Activated T-helper 1 cell treated with anti-CD3 and anti-CD28 coated beads, Interleukin-2, amount 50 U/mL, for 16 hours (primary cell): ENCODE results near the gene HIPK3.
"Not testable (repeated sequence)": the region's sequence is repeated elsewhere in the genome, so short reads cannot be mapped to it uniquely, and the experiment has no call there.

Experiments used
- DNase-seq, 2 donors: peaks; one replicate each; pipeline ENCODE4 v3.0.0-alpha.2; 2020; ENCODE audit warnings: low read depth in 1 of 2, low spot score in 1 of 2

Gene HIPK3

DNA sequence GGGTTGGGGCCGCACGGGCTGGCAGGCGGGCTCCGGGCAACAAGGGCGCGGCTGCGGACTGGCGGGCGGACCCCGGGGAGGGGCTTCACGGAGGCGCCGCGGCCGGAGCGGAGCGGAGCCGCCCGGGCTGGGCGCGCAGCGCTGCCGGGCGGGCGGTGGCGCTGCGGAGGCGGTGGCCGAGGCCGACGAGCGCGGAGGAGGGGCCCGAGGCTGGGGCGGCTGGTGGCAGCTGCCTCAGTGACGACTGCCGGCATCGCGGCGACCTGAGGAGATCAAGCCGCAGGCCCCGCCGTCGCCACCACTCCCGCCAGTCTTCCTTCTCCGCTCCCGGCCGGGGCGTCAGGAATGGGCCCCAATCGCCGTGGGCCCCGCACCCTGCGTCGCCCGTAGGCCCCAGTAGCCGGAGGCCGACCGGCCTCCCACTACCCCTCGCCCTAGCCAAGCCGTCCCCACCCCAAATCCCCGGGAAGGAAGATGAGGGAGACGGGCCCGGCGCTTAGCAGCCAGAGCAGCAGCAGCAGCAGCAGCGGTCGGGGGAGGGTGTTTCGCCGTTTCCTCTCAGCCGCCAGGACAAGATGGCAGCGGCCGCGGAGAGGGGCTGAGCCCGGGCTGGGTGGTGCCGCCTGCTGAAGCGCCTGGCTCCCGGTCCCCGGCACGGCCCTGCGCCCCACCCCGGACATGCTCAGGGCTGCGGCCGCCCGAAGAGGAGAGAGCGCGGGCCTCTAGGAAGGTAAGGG lies at the start of gene HIPK3:
HIPK3 (plus strand) TSS at position 222 of the 737 bp plus-strand sequence.
- peak; percentile 54 to 65 for DNase-seq

DNA sequence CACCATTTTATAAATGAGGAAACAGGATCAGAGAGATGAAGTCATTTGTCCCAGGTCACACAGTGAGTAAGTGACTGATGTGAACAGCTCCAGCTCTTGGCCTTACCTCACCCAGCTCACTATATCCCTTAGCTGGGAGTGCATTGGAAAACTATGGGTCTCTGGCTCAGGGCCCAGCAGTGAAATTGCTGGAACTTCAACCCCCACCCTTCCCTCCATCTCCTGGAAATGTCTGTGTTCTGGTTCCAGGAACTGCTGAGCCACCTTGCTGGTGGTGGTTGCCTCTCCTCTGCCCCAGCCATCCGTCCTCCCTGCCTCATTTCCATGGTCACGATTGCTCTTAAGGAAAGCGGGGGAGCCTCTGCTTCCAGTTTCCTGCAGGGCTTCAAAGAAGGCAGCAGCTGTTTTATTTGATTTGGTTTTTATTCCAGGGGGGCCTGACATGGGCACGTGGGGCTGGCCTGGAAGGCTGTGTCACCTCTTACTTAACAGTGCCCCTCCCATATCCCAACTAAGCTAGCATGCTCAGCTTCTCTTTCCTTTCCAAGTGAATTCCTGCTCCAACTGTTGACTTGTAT lies 49.7 kb upstream of the HIPK3 start:
- no peak for DNase-seq

DNA sequence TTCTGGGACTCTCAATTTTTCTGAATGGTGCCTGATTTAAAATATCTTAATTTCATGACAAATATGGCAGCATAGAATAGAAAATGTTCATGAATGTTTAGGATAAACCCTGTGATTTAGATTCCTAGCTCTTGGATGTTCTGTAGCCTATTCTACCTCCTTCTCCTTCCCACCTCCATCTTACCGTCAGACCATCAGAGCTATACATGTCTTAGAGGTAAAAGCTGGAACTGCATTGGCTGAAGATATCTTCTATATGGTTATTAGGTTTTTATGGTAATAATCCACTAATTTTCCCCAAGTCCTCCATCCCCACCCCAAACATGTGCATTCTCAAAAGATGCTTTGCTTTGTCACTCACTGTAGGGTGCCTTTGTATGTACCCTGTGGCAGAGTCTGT lies 49.0 kb upstream of the HIPK3 start:
- no peak for DNase-seq

DNA sequence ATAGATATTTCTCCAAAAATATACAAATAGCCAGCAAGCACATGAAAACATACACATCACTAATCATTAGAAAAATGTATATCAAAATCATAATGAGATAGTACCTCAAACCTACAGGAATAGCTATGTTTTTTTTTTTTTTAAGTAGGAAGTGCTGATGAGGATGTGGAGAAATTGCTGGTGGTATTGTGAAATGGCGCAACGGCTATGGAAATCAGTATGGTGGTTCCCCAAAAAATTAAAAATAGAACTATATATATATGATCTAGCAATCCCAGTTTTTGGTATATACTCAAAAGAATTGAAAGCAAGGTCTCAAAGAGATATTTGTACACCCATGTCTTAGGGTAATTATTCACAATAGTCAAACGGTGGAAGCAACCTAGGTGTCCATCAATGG lies 46.0 kb upstream of the HIPK3 start:
- no peak for DNase-seq

DNA sequence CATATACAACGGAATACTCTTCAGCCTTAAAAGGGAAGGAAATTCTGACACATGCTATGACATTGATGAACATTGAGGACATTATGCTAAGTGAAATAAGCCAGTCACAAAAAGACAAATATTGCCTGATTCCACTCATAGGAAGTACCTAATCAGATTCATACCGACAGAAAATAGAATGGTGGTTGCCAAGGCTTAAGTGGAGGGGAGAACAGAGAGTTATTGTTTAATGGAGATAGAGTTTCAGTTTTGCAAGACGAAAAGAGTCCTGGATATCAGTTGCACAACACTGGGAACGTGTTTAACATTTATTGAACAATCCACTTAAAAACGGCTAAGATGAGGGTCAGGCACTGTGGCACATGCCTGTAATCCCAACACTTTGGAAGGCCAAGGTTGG lies 45.6 kb upstream of the HIPK3 start:
- no peak for DNase-seq

DNA sequence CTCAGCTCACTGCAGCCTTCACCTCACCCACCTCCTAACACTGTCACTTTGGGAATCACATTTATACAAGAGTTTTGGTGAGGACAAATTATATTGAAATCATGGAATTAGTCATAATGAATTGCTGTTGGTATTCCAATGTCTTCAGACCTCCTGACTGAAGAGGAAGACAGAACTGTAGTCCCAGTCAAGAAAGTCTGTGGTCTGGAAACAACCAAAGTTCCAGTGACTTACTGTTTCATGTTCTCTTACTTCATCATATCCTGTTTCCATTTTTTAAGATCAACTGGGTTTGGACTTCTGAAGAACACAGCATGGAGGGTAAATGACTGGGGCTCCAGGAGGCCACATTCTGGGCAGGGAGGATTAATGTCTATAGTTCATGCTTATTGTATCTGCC lies 43.0 kb upstream of the HIPK3 start:
- DNase-seq: no peak

DNA sequence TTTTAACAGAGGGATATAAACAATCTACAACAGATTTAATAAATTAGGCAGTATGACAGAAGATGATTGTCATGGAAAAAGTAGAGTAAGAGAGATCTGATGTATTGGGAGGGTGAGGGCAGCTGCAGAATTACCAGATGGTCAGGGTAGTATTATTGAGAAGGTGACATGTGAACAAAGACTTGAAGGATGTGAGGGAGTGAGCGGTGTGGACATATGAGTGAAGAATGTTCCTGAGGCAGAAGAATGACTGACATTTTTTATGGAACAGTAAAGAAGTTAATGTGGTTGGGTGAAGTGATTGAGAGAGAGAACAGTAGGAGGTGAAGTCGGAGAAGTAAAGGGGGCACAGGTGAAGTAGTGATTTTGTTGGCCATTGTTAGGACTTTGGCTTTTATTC lies 42.4 kb upstream of the HIPK3 start:
- no peak for DNase-seq

DNA sequence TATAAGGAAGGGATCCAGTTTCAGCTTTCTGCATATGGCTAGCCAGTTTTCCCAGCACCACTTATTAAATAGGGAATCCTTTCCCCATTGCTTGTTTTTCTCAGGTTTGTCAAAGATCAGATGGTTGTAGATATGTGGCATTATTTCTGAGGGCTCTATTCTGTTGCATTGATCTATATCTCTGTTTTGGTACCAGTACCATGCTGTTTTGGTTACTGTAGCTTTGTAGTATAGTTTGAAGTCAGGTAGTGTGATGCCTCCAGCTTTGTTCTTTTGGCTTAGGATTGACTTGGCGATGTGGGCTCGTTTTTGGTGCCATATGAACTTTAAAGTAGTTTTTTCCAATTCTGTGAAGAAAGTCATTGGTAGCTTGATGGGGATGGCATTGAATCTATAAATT lies 40.5 kb upstream of the HIPK3 start:
- DNase-seq: not testable (repeated sequence)

DNA sequence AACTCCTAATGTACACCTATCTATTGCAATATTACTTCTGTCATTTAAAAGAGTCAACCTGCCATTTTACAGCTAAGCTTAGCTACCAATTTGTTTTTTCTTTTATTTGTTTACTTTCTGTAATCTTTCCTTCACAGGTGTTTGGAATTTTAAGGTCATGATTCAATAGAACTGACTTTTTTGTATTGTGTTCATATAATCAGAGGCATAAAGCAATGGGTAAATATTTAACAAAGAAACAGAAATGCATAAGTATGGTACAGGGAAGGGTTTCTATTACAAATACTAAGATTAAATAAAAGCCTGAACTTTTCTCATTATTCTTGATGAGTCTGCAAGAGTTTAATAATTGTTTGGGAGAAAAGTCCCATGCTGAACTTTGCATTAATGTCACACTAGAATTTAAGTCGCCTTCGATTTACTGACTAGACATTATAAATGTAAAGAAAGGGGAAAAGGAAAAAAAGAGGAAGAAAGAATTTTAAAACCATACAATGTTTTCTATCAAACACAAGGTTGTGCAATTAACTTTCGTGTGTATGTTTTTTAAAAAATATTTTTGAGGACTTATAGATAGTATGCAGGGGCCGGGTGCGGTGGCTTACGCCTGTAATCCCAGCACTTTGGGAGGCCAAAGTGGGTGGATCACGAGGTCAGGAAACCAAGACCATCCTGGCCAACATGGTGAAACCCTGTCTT lies 35.0 kb upstream of the HIPK3 start:
- no peak for DNase-seq

DNA sequence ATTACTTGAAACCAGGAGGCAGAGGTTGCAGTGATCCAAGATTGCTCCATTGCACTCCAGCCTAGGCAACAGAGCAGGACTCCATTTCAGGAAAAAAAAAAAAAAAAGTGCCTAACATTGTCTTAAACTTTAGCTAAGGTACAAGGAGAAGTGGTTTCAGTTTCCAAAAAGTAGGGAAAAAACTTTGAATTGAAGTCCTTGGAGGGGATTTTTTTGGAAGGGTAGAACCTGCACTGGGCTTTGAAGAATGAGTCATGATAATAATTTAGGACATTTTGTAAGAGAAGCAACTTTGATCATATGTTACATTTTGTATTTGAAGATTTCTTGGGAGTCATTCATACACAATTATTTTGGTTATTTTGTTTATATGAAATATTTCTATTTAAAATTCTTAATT lies 31.8 kb upstream of the HIPK3 start:
- DNase-seq: no peak

DNA sequence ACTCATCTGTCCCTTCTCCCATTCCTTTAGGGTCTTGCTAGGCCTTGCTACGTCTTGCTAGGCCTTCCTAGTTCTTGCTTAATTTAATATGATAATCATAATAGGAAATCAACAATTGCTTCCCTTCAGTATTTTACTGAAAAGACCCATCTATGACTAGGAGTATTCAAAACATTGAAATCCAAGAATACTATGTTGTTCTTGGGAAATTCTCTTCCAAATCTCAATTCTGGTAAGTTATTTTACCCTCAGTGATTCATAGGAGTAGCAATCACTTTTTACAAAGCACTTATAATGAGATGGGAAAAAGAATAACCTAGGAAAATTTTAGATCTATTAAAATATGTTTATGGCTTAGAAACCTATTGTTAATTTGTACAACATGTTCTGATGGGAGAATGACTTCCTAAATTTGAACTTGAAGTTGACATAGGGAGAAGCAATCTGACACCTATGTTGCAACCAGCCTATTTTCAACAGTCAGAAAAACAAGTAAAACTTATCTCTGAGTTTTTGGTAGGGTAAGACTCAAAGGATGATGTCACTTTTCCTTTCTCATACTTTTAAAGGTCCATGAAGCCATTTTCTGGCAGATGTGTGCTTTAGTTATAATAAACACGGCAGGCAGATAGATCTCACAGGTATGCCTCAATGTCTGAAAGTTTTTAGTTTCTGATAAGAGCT lies 29.5 kb upstream of the HIPK3 start:
- DNase-seq: no peak

DNA sequence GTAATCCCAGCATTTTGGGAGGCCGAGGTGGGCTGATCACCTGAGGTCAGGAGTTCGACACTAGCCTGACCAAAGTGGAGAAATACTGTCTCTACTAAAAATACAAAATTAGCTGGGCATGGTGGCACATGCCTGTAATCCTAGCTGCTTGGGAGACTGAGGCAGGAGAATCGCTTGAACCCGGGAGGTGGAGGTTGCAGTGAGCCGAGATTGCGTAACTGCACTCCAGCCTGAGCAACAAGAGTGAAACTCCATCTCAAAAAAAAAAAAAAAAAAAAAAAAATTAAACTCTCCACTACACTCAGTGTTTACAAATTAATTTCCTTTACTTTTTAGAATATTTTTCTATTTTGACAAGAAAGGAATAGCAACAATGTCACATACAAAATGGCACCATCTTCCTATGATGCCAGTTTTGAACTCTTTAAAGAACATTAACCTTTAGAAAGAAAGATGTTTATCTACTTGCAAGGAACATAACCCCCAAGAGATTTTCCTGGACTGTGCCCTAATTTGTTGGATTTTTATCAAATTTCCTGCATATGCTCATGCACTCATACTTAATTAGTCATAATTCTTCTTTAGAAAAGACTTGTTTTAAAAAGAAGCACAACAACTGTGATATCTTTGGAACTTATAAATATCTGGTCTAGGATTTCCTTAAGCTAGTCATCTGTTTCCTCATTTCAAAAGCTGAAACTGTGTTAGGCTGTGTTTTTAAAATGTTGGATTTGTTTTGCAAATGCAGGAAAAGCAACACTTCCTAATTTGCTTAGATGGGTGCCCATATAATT lies 22.6 kb upstream of the HIPK3 start:
- DNase-seq: no peak

DNA sequence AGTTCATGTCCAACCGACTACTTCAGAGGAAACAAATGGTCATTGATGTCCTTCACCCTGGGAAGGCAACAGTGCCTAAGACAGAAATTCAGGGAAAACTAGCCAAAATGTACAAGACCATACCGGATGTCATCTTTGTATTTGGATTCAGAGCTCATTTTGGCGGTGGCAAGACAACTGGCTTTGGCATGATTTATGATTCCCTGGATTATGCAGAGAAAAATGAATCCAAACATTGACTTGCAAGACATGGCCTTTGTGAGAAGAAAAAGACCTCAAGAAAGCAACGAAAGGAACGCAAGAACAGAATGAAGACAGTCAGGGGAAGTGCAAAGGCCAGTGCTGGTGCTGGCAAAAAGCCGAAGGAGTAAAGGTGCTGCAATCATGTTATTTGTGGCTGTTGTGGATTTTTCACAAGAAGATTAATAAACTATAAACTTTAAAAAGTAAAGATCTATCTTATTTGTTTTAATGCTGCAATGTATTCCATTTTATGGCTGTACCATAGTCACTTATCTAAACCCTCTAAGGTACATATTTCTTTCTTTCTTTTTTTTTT lies 20.1 kb upstream of the HIPK3 start:
- no peak for DNase-seq

DNA sequence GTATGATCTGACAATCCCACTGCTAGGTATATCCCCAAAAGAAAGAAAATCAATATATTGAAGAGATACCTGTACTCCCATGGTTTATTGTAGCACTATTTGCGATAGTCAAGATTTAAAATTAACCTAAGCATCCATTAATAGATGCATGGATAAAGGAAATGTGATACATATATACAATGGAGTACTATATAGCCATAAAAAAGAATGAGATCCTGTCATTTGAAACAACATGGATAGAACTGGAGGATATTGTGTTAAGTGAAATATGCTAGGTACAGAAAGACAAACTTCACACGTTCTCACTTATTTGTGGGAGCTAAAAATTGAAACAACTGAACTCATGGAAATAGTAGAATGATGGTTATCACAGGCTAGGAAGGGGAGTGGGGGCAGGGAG lies 14.6 kb upstream of the HIPK3 start:
- no peak for DNase-seq

DNA sequence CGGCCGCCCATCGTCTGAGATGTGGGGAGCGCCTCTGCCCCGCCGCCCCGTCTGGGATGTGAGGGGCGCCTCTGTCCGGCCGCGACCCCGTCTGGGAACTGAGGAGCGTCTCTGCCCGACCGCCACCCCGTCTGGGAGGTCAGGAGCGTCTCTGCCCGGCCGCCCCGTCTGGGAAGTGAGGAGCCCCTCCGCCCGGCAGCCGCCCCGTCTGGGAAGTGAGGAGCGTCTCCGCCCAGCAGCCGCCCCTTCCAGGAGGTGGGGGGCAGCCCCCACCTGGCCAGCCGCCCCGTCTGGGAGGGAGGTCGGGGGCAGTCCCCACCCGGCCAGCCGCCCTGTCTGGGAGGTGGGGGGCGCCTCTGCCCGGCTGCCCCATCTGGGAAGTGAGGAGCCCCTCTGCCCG lies 13.5 kb upstream of the HIPK3 start:
- DNase-seq: not testable (repeated sequence)

DNA sequence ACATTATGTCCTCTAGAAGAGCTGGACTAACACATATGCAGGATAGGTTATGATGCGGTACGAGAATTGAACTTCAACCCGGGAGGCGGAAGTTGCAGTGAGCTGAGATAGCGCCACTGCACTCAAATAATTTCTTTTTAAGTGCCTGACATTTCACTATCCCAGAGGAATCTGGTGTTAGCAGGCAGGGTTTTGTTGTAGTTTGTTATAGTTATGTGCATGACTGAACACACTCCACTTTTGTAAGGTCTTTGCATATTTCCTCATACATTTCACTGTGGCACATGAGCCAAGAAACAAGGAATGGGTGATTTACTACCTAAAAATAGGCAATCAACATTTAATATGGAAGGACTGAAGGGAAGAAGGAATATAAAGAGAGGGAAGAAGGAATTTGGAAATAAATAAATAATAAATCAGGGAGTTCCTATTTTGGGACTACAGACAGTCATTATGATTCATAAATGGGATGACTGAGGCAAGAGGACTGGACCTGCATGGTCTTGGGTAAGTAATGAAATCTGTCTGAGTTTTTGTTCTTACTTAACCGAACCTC lies 8.7 kb upstream of the HIPK3 start:
- no peak for DNase-seq

DNA sequence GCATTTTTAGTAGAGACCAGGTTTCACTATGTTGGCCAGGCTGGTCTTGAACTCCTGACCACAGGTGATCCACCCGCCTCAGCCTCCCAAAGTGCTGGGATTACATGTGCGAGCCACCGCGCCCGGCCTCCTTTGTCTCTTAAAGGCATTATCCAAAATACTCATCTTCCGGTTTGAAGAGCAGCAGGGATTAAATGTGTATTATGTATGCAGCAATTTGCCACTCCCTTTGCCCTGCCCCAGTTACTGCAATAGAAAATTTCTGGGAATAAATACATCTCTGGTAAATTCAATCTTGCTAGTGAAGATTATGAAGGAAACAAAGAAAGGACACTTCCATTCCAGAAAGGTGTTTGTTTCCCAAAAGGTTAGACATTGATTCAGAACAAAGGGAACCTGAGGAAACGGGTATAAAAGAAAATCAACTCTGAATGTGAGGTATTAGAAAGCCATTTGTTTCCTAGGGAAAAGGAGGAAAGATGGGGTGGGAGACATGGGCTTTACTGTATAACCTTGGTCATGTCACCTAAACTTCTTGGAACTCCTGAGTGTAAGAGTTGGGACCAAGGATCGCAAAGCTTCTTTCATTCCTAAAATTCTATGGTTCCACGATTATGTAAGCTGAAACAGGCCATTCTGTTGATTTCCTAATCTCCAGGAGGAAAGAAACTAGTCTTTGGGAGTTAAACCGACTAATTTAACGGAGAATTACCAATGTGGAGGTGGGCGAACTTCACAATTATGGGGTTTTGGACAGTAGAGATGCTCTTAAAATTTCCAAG lies 959 bp upstream of the HIPK3 start:
- no peak for DNase-seq

DNA sequence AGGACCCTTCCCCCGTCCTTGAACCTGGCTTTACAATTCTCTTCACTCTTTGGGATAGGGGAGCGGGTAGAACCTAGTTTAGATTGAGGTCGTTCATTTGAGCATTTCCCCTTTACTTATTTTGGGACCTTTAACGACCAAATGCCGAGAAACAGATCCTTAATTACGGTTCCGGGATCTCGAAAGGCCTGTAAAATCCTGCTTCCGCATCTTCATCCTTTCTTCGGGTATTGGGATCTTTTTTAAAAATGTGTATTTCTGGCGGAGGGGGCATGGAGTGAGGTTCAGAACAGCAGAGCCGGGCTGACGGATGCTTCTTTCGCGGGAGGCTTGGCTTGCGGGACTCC lies 395 bp upstream of the HIPK3 start:
- no peak for DNase-seq

DNA sequence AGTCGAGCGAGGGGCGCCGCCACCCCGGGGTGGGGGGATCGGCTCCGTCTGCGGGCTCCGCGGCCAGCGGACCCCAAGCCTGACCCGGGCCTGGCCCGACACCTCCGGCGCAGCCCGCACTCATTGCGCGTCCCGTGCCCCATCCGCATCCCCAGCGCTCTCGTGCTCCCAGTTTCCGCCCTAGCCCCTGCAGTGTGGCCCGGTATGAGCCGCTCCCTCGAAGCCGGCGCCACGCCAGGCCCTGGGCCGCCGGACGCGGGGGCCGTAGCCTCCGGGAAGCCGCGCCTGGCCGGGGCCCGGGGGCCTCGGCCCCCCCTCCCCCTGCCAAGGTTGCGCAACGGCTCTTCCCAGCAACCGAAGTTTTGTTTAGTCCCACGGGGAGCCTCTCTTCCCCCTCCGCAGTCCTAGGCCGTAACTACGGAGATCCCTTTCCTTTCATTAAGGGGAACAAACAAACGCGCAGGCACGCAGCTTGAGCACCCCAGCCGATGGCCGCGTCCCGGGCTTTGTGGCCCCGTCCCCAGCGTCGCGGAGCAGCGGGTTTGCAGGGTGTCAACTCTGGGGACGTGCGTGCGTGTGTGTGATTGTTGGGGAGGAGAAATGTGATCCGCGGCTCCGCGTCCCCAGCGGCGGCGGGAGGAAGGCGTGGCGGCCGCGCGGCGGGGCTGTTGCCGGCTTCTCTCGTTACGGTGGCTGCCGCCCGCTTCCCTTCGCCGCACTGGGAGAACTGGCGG lies 883 bp downstream of the HIPK3 start:
- peak; percentile 58 to 64 for DNase-seq
